Measurements from ENCODE around the gene GNG3. TPM values are rescaled to one million over a fixed set of nuclear protein-coding genes. Genes with fewer than 3 reads are reported as not detected.
A peak's percentile ranks its signal among the peaks of the same experiment; 100 is the strongest.

The GNG3 gene
- total RNA-seq, 5 donors from 2014 or later (not counting 1 experiment from before 2014, with no cell fraction given) = not detected

- ATAC-seq (replicated peaks in 1 of 4) = peak; percentile 80 to 85 (median 82)
Observed at GRCh38 chr11:62709247-62710000, 1.9 kb downstream of the GNG3 start.

GRCh38 chr11:62710001-62710345, 2.5 kb downstream of the GNG3 start:
- Mint-ChIP-seq H3K4me1 (peaks cover 64 to 77% (median 70%) of the 10 kb centered on the region in 3 donors), H3K9me3 (no peaks in the 10 kb centered on the region), H3K4me3 (peak overlapping the region; percentile 88 to 97 (median 90)), H3K36me3 (peaks cover 23% of the 10 kb centered on the region), H3K27ac (peak overlapping the region; percentile 95 to 97), H3K27me3 (no peaks in the 10 kb centered on the region)
- DNase-seq = peak in 3 of 35 experiments; percentile 2 to 16 (median 13)
- ATAC-seq (replicated peaks in 1 of 4) = no peak
- peak overlapping the region; percentile 70 to 71 for H3K4me3 ChIP-seq (ENCODE audit: control insufficient read depth in 1 of 2, extremely low read depth in 1 of 2, low read length in 1 of 2)
- H3K4me1 ChIP-seq (ENCODE audit: control insufficient read depth in 1 of 2, extremely low read depth in 1 of 2, insufficient read depth in 2 of 2, low read length in 2 of 2) = peaks cover 19 to 50% of the 10 kb centered on the region in 2 experiments
- peak overlapping the region; percentile 94 for H3K27ac ChIP-seq (ENCODE audit: low read length)
- H3K27me3 ChIP-seq (replicated peaks in 1 of 2; ENCODE audit: control insufficient read depth in 2 of 2, extremely low read depth in 1 of 2, insufficient read depth in 2 of 2, low read length in 1 of 2) = no peaks in the 10 kb centered on the region
- 65% methylated on average over 4 of the region's 7 CpGs for WGBS (ENCODE audit: insufficient coverage)
- H3K9me3 ChIP-seq = no peaks in the 10 kb centered on the region
- peaks cover 0 to 39% of the 10 kb centered on the region in 2 donors for H3K36me3 ChIP-seq (ENCODE audit: control insufficient read depth in 2 of 2, extremely low read depth in 1 of 2, insufficient read depth in 1 of 2, low read length in 1 of 2)
- POLR2A ChIA-PET = interaction anchor here (0.5 to 2.2 kb wide), 7 partner anchors 33 to 136 kb away, joined by 3 to 10 read pairs (median 6); partner anchors contain the start of genes C11orf98 (in 1 of the 2), CSKMT (in 1 of the 2), EEF1G (in 1 of the 2) and UQCC3 (in 1 of the 2)
- CTCF ChIA-PET = interaction anchor here in 1 of 2 donors (1.2 kb wide), 1 partner anchor 17 kb away, joined by 5 read pairs; the partner anchor contains the start of gene HNRNPUL2

More at GRCh38 chr11:62709247-62710000, 1.9 kb downstream of the GNG3 start:
- WGBS (ENCODE audit: insufficient coverage) = 1% methylated on average over 34 of the region's 47 CpGs
- H3K27me3 ChIP-seq (replicated peaks in 1 of 2; ENCODE audit: control insufficient read depth in 2 of 2, extremely low read depth in 1 of 2, insufficient read depth in 2 of 2, low read length in 1 of 2) = no peaks in the 10 kb centered on the region
- H3K4me3 ChIP-seq (ENCODE audit: control insufficient read depth in 1 of 2, extremely low read depth in 1 of 2, low read length in 1 of 2) = peak overlapping the region; percentile 70 to 71
- DNase-seq = peak; percentile 90 to 99 (median 97)
- peaks cover 63 to 74% (median 67%) of the 10 kb centered on the region in 3 donors for H3K4me1 Mint-ChIP-seq
- POLR2A ChIA-PET = interaction anchor here (0.5 to 2.2 kb wide), 12 partner anchors 18 to 145 kb away, joined by 3 to 10 read pairs (median 5); partner anchors contain the start of genes C11orf98 (in 1 of the 2), CSKMT (in 1 of the 2), EEF1G (in 1 of the 2) and HNRNPUL2 (in 1 of the 2)
- no peaks in the 10 kb centered on the region for H3K27me3 Mint-ChIP-seq
- peak overlapping the region; percentile 94 for H3K27ac ChIP-seq (ENCODE audit: low read length)
- no peaks in the 10 kb centered on the region for H3K9me3 Mint-ChIP-seq
- H3K36me3 ChIP-seq (ENCODE audit: control insufficient read depth in 2 of 2, extremely low read depth in 1 of 2, insufficient read depth in 1 of 2, low read length in 1 of 2) = peaks cover 0 to 35% of the 10 kb centered on the region in 2 donors
- CTCF ChIA-PET = interaction anchor here in 1 of 2 donors (0.6 to 1.4 kb wide), 5 partner anchors 17 to 285 kb away, joined by 3 to 6 read pairs (median 4); partner anchors contain the start of genes HNRNPUL2 and SLC3A2
- H3K27ac Mint-ChIP-seq = peak overlapping the region; percentile 95 to 97
- H3K9me3 ChIP-seq = no peaks in the 10 kb centered on the region
- peak overlapping the region; percentile 88 to 97 (median 90) for H3K4me3 Mint-ChIP-seq
- H3K36me3 Mint-ChIP-seq = peaks cover 21% of the 10 kb centered on the region
- H3K4me1 ChIP-seq (ENCODE audit: control insufficient read depth in 1 of 2, extremely low read depth in 1 of 2, insufficient read depth in 2 of 2, low read length in 2 of 2) = peaks cover 19 to 50% of the 10 kb centered on the region in 2 experiments

- POLR2A ChIA-PET = interaction anchor here in 1 of 2 donors (0.9 kb wide), 1 partner anchor 15 kb away, joined by 4 read pairs; the partner anchor contains the start of gene HNRNPUL2
- CTCF ChIA-PET = interaction anchor here in 1 of 2 donors (1.0 kb wide), 1 partner anchor 12 kb away, joined by 4 read pairs; no protein-coding TSS in a partner anchor
- H3K27ac Mint-ChIP-seq = peak overlapping the region; percentile 84 to 89
- H3K9me3 Mint-ChIP-seq = no peaks in the 10 kb centered on the region
- H3K27me3 Mint-ChIP-seq = no peaks in the 10 kb centered on the region
- Histone ChIP-seq H3K36me3 (ENCODE audit: control insufficient read depth in 2 of 2, extremely low read depth in 1 of 2, insufficient read depth in 1 of 2, low read length in 1 of 2) (peaks cover 8 to 63% of the 10 kb centered on the region in 2 donors), H3K27me3 (replicated peaks in 1 of 2; ENCODE audit: control insufficient read depth in 2 of 2, extremely low read depth in 1 of 2, insufficient read depth in 2 of 2, low read length in 1 of 2) (no peaks in the 10 kb centered on the region), H3K9me3 (no peaks in the 10 kb centered on the region), H3K4me1 (ENCODE audit: control insufficient read depth in 1 of 2, extremely low read depth in 1 of 2, insufficient read depth in 2 of 2, low read length in 2 of 2) (peaks cover 11 to 29% of the 10 kb centered on the region in 2 experiments), H3K27ac (ENCODE audit: low read length) (no peak overlapping the region), H3K4me3 (ENCODE audit: control insufficient read depth in 1 of 2, extremely low read depth in 1 of 2, low read length in 1 of 2) (no peak overlapping the region)
- DNase-seq = no peak
- WGBS (ENCODE audit: insufficient coverage) = 100% methylated on average over 1 of the region's 6 CpGs
- peak overlapping the region in 1 of 3 donors; percentile 2 for H3K4me3 Mint-ChIP-seq
- ATAC-seq (replicated peaks in 1 of 4) = no peak
- peaks cover 44% of the 10 kb centered on the region for H3K36me3 Mint-ChIP-seq
- H3K4me1 Mint-ChIP-seq = peaks cover 54 to 72% (median 62%) of the 10 kb centered on the region in 3 donors
Observed at GRCh38 chr11:62712276-62712812, 4.9 kb downstream of the GNG3 start.

GRCh38 chr11:62712861-62713260, 5.4 kb downstream of the GNG3 start:
- Mint-ChIP-seq H3K27me3 (no peaks in the 10 kb centered on the region), H3K27ac (peak overlapping the region; percentile 84 to 89), H3K4me1 (peaks cover 58 to 69% (median 60%) of the 10 kb centered on the region in 3 donors), H3K9me3 (no peaks in the 10 kb centered on the region), H3K4me3 (peak overlapping the region in 1 of 3 donors; percentile 31), H3K36me3 (peaks cover 45% of the 10 kb centered on the region)
- ChIA-PET CTCF (interaction anchor here in 1 of 2 donors (1.0 kb wide), 1 partner anchor 12 kb away, joined by 4 read pairs; no protein-coding TSS in a partner anchor), POLR2A (no interaction called here)
- Histone ChIP-seq H3K27ac (ENCODE audit: low read length) (peak overlapping the region; percentile 18), H3K4me1 (ENCODE audit: control insufficient read depth in 1 of 2, extremely low read depth in 1 of 2, insufficient read depth in 2 of 2, low read length in 2 of 2) (peaks cover 11 to 24% of the 10 kb centered on the region in 2 experiments), H3K36me3 (ENCODE audit: control insufficient read depth in 2 of 2, extremely low read depth in 1 of 2, insufficient read depth in 1 of 2, low read length in 1 of 2) (peaks cover 12 to 68% of the 10 kb centered on the region in 2 donors), H3K4me3 (ENCODE audit: control insufficient read depth in 1 of 2, extremely low read depth in 1 of 2, low read length in 1 of 2) (no peak overlapping the region), H3K9me3 (no peaks in the 10 kb centered on the region), H3K27me3 (replicated peaks in 1 of 2; ENCODE audit: control insufficient read depth in 2 of 2, extremely low read depth in 1 of 2, insufficient read depth in 2 of 2, low read length in 1 of 2) (no peaks in the 10 kb centered on the region)
- 60% methylated on average over 1 of the region's 3 CpGs for WGBS (ENCODE audit: insufficient coverage)
- no peak for DNase-seq
- no peak for ATAC-seq (replicated peaks in 1 of 4)

- WGBS (ENCODE audit: insufficient coverage) = no CpG with 5 or more reads among the region's 2 CpGs
- Mint-ChIP-seq H3K4me3 (no peak overlapping the region), H3K9me3 (no peaks in the 10 kb centered on the region), H3K27me3 (no peaks in the 10 kb centered on the region), H3K4me1 (peaks cover 57 to 68% (median 58%) of the 10 kb centered on the region in 3 donors), H3K27ac (peak overlapping the region; percentile 84 to 89), H3K36me3 (peaks cover 50% of the 10 kb centered on the region)
- peaks cover 8 to 19% of the 10 kb centered on the region in 2 experiments for H3K4me1 ChIP-seq (ENCODE audit: control insufficient read depth in 1 of 2, extremely low read depth in 1 of 2, insufficient read depth in 2 of 2, low read length in 2 of 2)
- peak overlapping the region; percentile 18 for H3K27ac ChIP-seq (ENCODE audit: low read length)
- no peaks in the 10 kb centered on the region for H3K27me3 ChIP-seq (replicated peaks in 1 of 2; ENCODE audit: control insufficient read depth in 2 of 2, extremely low read depth in 1 of 2, insufficient read depth in 2 of 2, low read length in 1 of 2)
- H3K36me3 ChIP-seq (ENCODE audit: control insufficient read depth in 2 of 2, extremely low read depth in 1 of 2, insufficient read depth in 1 of 2, low read length in 1 of 2) = peaks cover 12 to 73% of the 10 kb centered on the region in 2 donors
- CTCF ChIA-PET = interaction anchor here in 1 of 2 donors (0.6 kb wide), 2 partner anchors 105 to 113 kb away, joined by 3 to 4 read pairs; no protein-coding TSS in a partner anchor
- no peak for DNase-seq
- POLR2A ChIA-PET = interaction anchor here in 1 of 2 donors (0.6 kb wide), 1 partner anchor 160 kb away, joined by 10 read pairs; no protein-coding TSS in a partner anchor
- H3K9me3 ChIP-seq = no peaks in the 10 kb centered on the region
- no peak for ATAC-seq (replicated peaks in 1 of 4)
- no peak overlapping the region for H3K4me3 ChIP-seq (ENCODE audit: control insufficient read depth in 1 of 2, extremely low read depth in 1 of 2, low read length in 1 of 2)
Observed at GRCh38 chr11:62713343-62713742, 5.9 kb downstream of the GNG3 start.

Measured in T-cell (primary cell).